Loucy (cell line): ENCODE results near the gene CRYGD.

ENCODE experiments used
- H2AFZ ChIP-seq: fragments of 200-600 bp; sonication (generic); 2 replicates; pipeline ENCODE4 v1.6.0; 2016; ENCODE audit warnings: antibody characterized with exemption, mild to moderate bottlenecking, low read length, moderate library complexity
- H3F3A ChIP-seq: fragments of 200-600 bp; 2 replicates; pipeline ENCODE4 v1.6.0; 2016; ENCODE audit warnings: antibody characterized with exemption, low read depth, mild to moderate bottlenecking
- H3K27me3 ChIP-seq: fragments of 200-600 bp; sonication (generic); 2 replicates; pipeline ENCODE4 v1.6.1; 2014; ENCODE audit warnings: low read length, mild to moderate bottlenecking; ENCODE audit not compliant: insufficient read depth, poor library complexity, severe bottlenecking
- H3K36me3 ChIP-seq: fragments of 200-600 bp; sonication (generic); 2 replicates; pipeline ENCODE4 v1.6.1; 2016; ENCODE audit warnings: low read length; ENCODE audit not compliant: insufficient read depth
- H3K4me1 ChIP-seq: fragments of 200-600 bp; sonication (generic); 2 replicates; pipeline ENCODE4 v1.5.1; 2014; ENCODE audit warnings: low read length, mild to moderate bottlenecking; ENCODE audit not compliant: insufficient read depth, poor library complexity, severe bottlenecking
- H3K4me2 ChIP-seq: fragments of 200-600 bp; sonication (generic); 2 replicates; pipeline ENCODE4 v1.6.0; 2014; ENCODE audit warnings: antibody characterized with exemption, low read length, low read depth, mild to moderate bottlenecking; ENCODE audit not compliant: poor library complexity, severe bottlenecking
- H3K4me3 ChIP-seq: fragments of 200-600 bp; sonication (generic); 2 replicates; pipeline ENCODE4 v1.5.1; 2014; ENCODE audit warnings: low read length, mild to moderate bottlenecking, mixed read lengths; ENCODE audit not compliant: poor library complexity, severe bottlenecking
- H3K79me2 ChIP-seq: fragments of 200-600 bp; sonication (generic); 2 replicates; pipeline ENCODE4 v1.6.1; 2014; ENCODE audit warnings: low read length; ENCODE audit not compliant: insufficient read depth
- H3K9ac ChIP-seq: fragments of 200-600 bp; sonication (generic); 2 replicates; pipeline ENCODE4 v1.6.0; 2014; ENCODE audit warnings: mild to moderate bottlenecking, low read depth, low read length, moderate library complexity; ENCODE audit not compliant: poor library complexity, severe bottlenecking
- H3K9me2 ChIP-seq: fragments of 200-600 bp; sonication (generic); replicated peaks from 2 replicates; pipeline ENCODE4 v1.6.1; 2016; ENCODE audit warnings: low read depth, low read length, mixed read lengths
- H3K9me3 ChIP-seq: fragments of 200-600 bp; sonication (generic); 2 replicates; pipeline ENCODE4 v1.6.1; 2014; ENCODE audit warnings: mild to moderate bottlenecking, antibody characterized with exemption, low read length, low read depth; ENCODE audit not compliant: insufficient read depth
- H4K20me1 ChIP-seq: fragments of 200-600 bp; sonication (generic); 2 replicates; pipeline ENCODE4 v1.6.0; 2014; ENCODE audit warnings: antibody characterized with exemption, low read length, mild to moderate bottlenecking; ENCODE audit not compliant: insufficient read depth, poor library complexity, severe bottlenecking
- EZH2phosphoT487 ChIP-seq: fragments of 200-600 bp; IDR thresholded peaks from 2 replicates; pipeline ENCODE4 v1.6.1; 2018; ENCODE audit warnings: antibody characterized with exemption, mild to moderate bottlenecking, moderate library complexity, borderline replicate concordance
- TF ChIP-seq, protein P1 (sequence below): fragments of 200-600 bp; sonication (generic); conservative IDR thresholded peaks from 2 replicates; pipeline ENCODE4 v1.5.1; 2014; ENCODE audit warnings: mild to moderate bottlenecking, antibody characterized with exemption, low read length

The CRYGD gene

DNA sequence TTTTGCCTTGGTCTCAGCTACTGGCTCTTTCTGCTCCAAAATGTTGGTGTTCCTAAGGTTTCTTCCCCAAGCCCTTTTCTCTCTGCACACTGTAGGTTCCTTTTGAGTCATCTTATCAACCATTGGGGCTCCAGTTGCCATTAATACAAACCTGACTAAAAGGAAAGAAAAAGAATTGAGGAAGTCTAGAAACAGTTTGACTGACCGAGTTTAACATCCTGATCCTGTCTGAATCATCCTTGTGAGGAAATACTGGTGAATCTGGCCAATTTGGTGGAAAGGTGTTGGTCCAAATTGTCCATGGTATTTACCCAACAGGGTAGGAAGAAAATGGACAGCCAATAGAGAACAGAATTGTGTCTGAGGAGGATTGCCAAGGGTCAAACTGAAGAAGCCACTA lies 38.3 kb downstream of the CRYGD start:
- TF ChIP-seq, protein P1, sequence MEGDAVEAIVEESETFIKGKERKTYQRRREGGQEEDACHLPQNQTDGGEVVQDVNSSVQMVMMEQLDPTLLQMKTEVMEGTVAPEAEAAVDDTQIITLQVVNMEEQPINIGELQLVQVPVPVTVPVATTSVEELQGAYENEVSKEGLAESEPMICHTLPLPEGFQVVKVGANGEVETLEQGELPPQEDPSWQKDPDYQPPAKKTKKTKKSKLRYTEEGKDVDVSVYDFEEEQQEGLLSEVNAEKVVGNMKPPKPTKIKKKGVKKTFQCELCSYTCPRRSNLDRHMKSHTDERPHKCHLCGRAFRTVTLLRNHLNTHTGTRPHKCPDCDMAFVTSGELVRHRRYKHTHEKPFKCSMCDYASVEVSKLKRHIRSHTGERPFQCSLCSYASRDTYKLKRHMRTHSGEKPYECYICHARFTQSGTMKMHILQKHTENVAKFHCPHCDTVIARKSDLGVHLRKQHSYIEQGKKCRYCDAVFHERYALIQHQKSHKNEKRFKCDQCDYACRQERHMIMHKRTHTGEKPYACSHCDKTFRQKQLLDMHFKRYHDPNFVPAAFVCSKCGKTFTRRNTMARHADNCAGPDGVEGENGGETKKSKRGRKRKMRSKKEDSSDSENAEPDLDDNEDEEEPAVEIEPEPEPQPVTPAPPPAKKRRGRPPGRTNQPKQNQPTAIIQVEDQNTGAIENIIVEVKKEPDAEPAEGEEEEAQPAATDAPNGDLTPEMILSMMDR, result no peak
- no peak for TF ChIP-seq EZH2phosphoT487
- Histone ChIP-seq H3F3A (no peaks in the 10 kb centered on the region), H3K4me1 (no peaks in the 10 kb centered on the region), H4K20me1 (no peaks in the 10 kb centered on the region), H3K36me3 (no peaks in the 10 kb centered on the region), H3K27me3 (no peaks in the 10 kb centered on the region), H3K9ac (no peak overlapping the region), H3K79me2 (no peaks in the 10 kb centered on the region), H3K9me2 (no peaks in the 10 kb centered on the region), H3K4me2 (no peak overlapping the region), H3K9me3 (no peaks in the 10 kb centered on the region), H3K4me3 (no peak overlapping the region), H2AFZ (no peak overlapping the region)

DNA sequence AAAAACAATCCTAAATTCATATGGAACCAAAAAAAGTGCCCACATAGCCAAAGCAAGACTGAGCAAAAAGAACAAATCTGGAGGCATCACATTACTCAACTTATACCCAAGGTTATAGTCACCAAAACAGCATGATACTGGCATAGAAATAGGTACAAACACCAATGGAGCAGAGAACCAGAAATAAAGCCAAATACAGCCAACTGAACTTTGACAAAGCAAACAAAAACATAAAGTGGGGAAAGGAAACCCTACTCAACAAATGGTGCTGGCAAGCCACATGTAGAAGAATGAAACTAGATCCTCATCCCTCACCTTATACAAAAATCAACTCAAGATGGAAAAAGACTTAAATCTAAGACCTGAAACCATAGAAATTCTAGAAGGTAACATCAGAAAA lies 40.5 kb downstream of the CRYGD start:
- no peak overlapping the region for H3K4me3 ChIP-seq

DNA sequence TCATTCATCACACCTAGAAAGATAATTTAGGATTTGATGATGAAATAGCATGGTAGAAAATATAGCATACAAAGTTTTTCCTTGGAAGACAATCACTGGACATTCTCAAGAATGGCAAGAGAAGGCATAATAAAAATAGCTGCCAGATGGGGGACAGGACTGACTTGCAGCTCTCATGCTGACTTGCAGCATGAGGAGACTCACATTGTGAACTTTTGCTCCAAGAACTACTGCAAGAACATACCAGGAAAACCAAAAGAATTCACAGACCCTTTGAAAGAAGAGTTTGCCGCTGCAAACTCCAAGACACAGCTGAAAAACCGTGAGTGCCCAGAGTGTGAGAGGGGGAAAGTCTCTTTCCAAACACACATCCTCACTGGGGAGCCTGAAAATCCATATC lies 47.0 kb downstream of the CRYGD start:
- Histone ChIP-seq H3K36me3 (no peaks in the 10 kb centered on the region), H3K4me2 (no peak overlapping the region), H3K27me3 (no peaks in the 10 kb centered on the region), H3K9ac (no peak overlapping the region), H2AFZ (no peak overlapping the region; the same call in 1 of the 2 replicates), H3K4me3 (no peak overlapping the region), H3K9me2 (no peaks in the 10 kb centered on the region), H3K4me1 (no peaks in the 10 kb centered on the region), H3K79me2 (no peaks in the 10 kb centered on the region), H3K9me3 (no peaks in the 10 kb centered on the region), H4K20me1 (no peaks in the 10 kb centered on the region), H3F3A (no peaks in the 10 kb centered on the region)
- TF ChIP-seq, protein P1, result no peak
- TF ChIP-seq EZH2phosphoT487, result no peak

More for the DNA sequence above, 40.5 kb downstream of the CRYGD start:
- Histone ChIP-seq H2AFZ (no peak overlapping the region), H3K9me3 (no peaks in the 10 kb centered on the region), H3F3A (no peaks in the 10 kb centered on the region), H4K20me1 (no peaks in the 10 kb centered on the region), H3K79me2 (no peaks in the 10 kb centered on the region), H3K36me3 (no peaks in the 10 kb centered on the region), H3K9me2 (no peaks in the 10 kb centered on the region), H3K4me2 (no peak overlapping the region), H3K27me3 (no peaks in the 10 kb centered on the region), H3K9ac (no peak overlapping the region), H3K4me1 (no peaks in the 10 kb centered on the region)
- TF ChIP-seq EZH2phosphoT487, result no peak
- TF ChIP-seq, protein P1, result no peak
